HepG2 (cell line): ENCODE data around the gene GPR31. TPM values are rescaled to one million over a fixed set of nuclear protein-coding genes. Genes with fewer than 3 reads are reported as not detected.

Experiments
- ATAC-seq: fragments of 200-7000 bp; cut with Tn5 transposase; 3 replicates; pipeline ENCODE4 v1.9.1; 2020; ENCODE audit warnings: mild to moderate bottlenecking, moderate library complexity
- BruUV-seq: library from RNA; stranded (reverse); fragments of 400-500 nt; replicated peaks from 2 replicates; lab custom pipeline; 2021; lab: Mats Ljungman, UMichigan
- CTCF ChIA-PET: fragments of 300-600 bp; formaldehyde crosslinking; extraction: SDS; loops from one replicate; lab custom pipeline; 2021; ENCODE audit warnings: low total read pairs, inconsistent platforms, low intra/inter-chr PET ratio; lab: Yijun Ruan, JAX
- POLR2A ChIA-PET: fragments of 350-600 bp; sonication (Branson Sonifier 250); formaldehyde crosslinking; loops from one replicate; lab custom pipeline; 2020; ENCODE audit warnings: antibody characterized with exemption, inconsistent platforms; lab: Yijun Ruan, JAX
- DNase-seq: peaks from one replicate; pipeline ENCODE4 v3.0.0-alpha.2; 2015; ENCODE audit warnings: low spot score
- FAIRE-seq: peaks from 3 replicates; lab custom pipeline; 2011; peaks lifted over from hg19 to GRCh38; lab: Jason Lieb, UNC
- H2AFZ ChIP-seq: one replicate; pipeline ENCODE4 v1.6.1; 2011; ENCODE audit warnings: low read length, inconsistent platforms
- H3K27ac ChIP-seq: fragments of 300-600 bp; 3 replicates; pipeline ENCODE4 v1.8.0; 2011; ENCODE audit warnings: mixed run types, mild to moderate bottlenecking, mixed read lengths, low read length, inconsistent platforms; ENCODE audit not compliant: insufficient read depth; ENCODE audit errors: extremely low read length
- H3K27me3 ChIP-seq, 2 experiments: fragments of 200-600 bp in 1 of 2; 2 replicates in 1 of 2; 3 replicates in 1 of 2; pipeline versions ENCODE4 v1.6.0 to v1.8.0; 2011; ENCODE audit warnings: low read length in 2 of 2, mild to moderate bottlenecking in 2 of 2, moderate library complexity in 2 of 2, inconsistent platforms in 1 of 2; ENCODE audit not compliant: insufficient read depth in 2 of 2, control insufficient read depth in 1 of 2
- H3K36me3 ChIP-seq, 2 experiments: fragments of 200-600 bp in 1 of 2; replicated peaks in 1 of 2; 2 replicates in 1 of 2; 3 replicates in 1 of 2; pipeline versions ENCODE4 v1.5.1 to v1.8.0; 2011; ENCODE audit warnings: low read length in 2 of 2, inconsistent platforms in 1 of 2; ENCODE audit not compliant: insufficient read depth in 2 of 2, control insufficient read depth in 1 of 2
- H3K4me1 ChIP-seq: 2 replicates; pipeline ENCODE4 v1.5.1; 2012; ENCODE audit warnings: low read length, inconsistent platforms; ENCODE audit not compliant: insufficient read depth
- H3K4me2 ChIP-seq: 2 replicates; pipeline ENCODE4 v1.6.0; 2011; ENCODE audit warnings: low read depth, low read length, inconsistent platforms
- H3K4me3 ChIP-seq, 3 experiments: fragments of 200-600 bp in 1 of 3; sonication (generic), shearing (Covaris generic) in 1 of 3; replicated peaks in 1 of 3; 2 replicates each; pipeline ENCODE4 v1.5.1; 2011 to 2016; ENCODE audit warnings: low read length in 3 of 3, inconsistent platforms in 2 of 3, low read depth in 2 of 3, mild to moderate bottlenecking in 2 of 3, control low read depth in 1 of 3, mixed read lengths in 1 of 3; ENCODE audit not compliant: insufficient read depth in 1 of 3
- H3K79me2 ChIP-seq: one replicate; pipeline ENCODE4 v1.6.1; 2011; ENCODE audit warnings: low read length, inconsistent platforms; ENCODE audit not compliant: insufficient read depth
- H3K9ac ChIP-seq: 2 replicates; pipeline ENCODE4 v1.6.0; 2011; ENCODE audit warnings: mild to moderate bottlenecking, low read depth, low read length, inconsistent platforms; ENCODE audit not compliant: insufficient read depth
- H3K9me3 ChIP-seq: 2 replicates; pipeline ENCODE4 v1.5.1; 2012; ENCODE audit warnings: mild to moderate bottlenecking, low read length
- H4K20me1 ChIP-seq: 2 replicates; pipeline ENCODE4 v1.6.0; 2011; ENCODE audit warnings: inconsistent platforms, mild to moderate bottlenecking, low read length, moderate library complexity; ENCODE audit not compliant: insufficient read depth
- GLMP ChIP-seq: sonication (generic); formaldehyde crosslinking; IDR thresholded peaks from 2 replicates; pipeline ENCODE4 v1.9.0; 2021; ENCODE audit warnings: missing genetic modification reagents, mild to moderate bottlenecking, borderline replicate concordance
- PAX8 ChIP-seq: sonication (generic); formaldehyde crosslinking; IDR thresholded peaks from 2 replicates; pipeline ENCODE4 v1.8.0; 2022; ENCODE audit warnings: mild to moderate bottlenecking, missing genetic modification reagents, borderline replicate concordance
- TBX2 ChIP-seq: sonication (generic); formaldehyde crosslinking; IDR thresholded peaks from 2 replicates; pipeline ENCODE4 v1.5.0; 2020; ENCODE audit warnings: missing genetic modification reagents, mild to moderate bottlenecking, borderline replicate concordance
- ZNF746 ChIP-seq: sonication (generic); formaldehyde crosslinking; IDR thresholded peaks from 2 replicates; pipeline ENCODE4 v1.8.0; 2022; ENCODE audit warnings: mild to moderate bottlenecking, missing genetic modification reagents
- WGBS: methylation state at CpG from one replicate; pipeline ENCODE4 v1.1.6; 2017; ENCODE audit warnings: low lambda C conversion rate; 5-methylcytosine and 5-hydroxymethylcytosine counted together
- in situ Hi-C: cut with HindIII; loops from 2 replicates; pipeline ENCODE4 v1.10.0; 2017; ENCODE audit warnings: low pct_unique_long_range_greater_than_20kb; ENCODE audit not compliant: extremely low pct_ligation_motif_present
- intact Hi-C: fragments of 100-400 bp; cut with micrococcal nuclease; formaldehyde crosslinking; loops from one replicate; pipeline ENCODE4 v1.10.0; 2022; ENCODE audit not compliant: unreplicated experiment
- polyA plus RNA-seq, 8 experiments: library from polyadenylated mRNA; depleted of rRNA in 3 of 8; stranded (reverse) in 7 of 8; unstranded in 1 of 8; fragments of >200 nt; fragmentation: Illumina TruSeq in 4 of 8; extraction: Trizol in 4 of 8; gene quantifications; 2 replicates each; pipeline versions ENCODE4 v1.2.1 to v1.2.3, GENCODE V29; 2011 to 2016; ENCODE audit warnings: low read depth in 4 of 8, missing spikeins in 1 of 8, mixed read lengths in 1 of 8; ENCODE audit not compliant: insufficient read depth in 1 of 8
- total RNA-seq, 5 experiments: library from RNA; depleted of rRNA; stranded (reverse); fragments of >200 nt; fragmentation: Illumina TruSeq; extraction: Trizol; gene quantifications; 2 replicates each; pipeline ENCODE4 v1.2.3, GENCODE V29; 2016; ENCODE audit warnings: low read depth in 1 of 5

The GPR31 gene
- total and polyA plus RNA-seq, 2 of the 13 experiments (the other 11 are each of a cell fraction or from before 2014, with no cell fraction given), result not detected

- POLR2A ChIA-PET, result interaction anchor here (1.3 kb wide), 1 partner anchor 21 kb away, joined by 15 read pairs; no protein-coding TSS in a partner anchor
- TF ChIP-seq TBX2 (CRISPR knock-in tag) (no peak), PAX8 (CRISPR knock-in tag) (no peak), ZNF746 (CRISPR knock-in tag) (no peak), GLMP (CRISPR knock-in tag) (no peak)
- peaks cover 9% of the 10 kb centered on the region for H3K79me2 ChIP-seq
- H4K20me1 ChIP-seq, result no peaks in the 10 kb centered on the region
- BruUV-seq, result no TSS peak
- in situ Hi-C loops, result no loop called here
- H3K36me3 ChIP-seq, result no peaks in the 10 kb centered on the region
- no peak for DNase-seq
- peaks cover 75% of the 10 kb centered on the region for H3K4me1 ChIP-seq
- no peak overlapping the region for H3K27ac ChIP-seq
- no peak for FAIRE-seq
- CTCF ChIA-PET, result interaction anchor here (2.4 kb wide), 1 partner anchor 20 kb away, joined by 28 read pairs; no protein-coding TSS in a partner anchor
- no peak overlapping the region for H3K9ac ChIP-seq
- ATAC-seq, result no peak
- 93% methylated on average over 1 of the region's 1 CpG for WGBS
- H3K27me3 ChIP-seq, result peaks cover 0 to 7% of the 10 kb centered on the region in 2 experiments; a peak in 1 of 5 replicates
- no peak overlapping the region for H2AFZ ChIP-seq
- H3K4me3 ChIP-seq, result no peak overlapping the region
- H3K4me2 ChIP-seq, result no peak overlapping the region
- intact Hi-C loops, result loop anchor here (5.0 kb wide), 1 partner anchor 43 kb away; no protein-coding TSS in a partner anchor
- peaks cover 10% of the 10 kb centered on the region for H3K9me3 ChIP-seq
Measured at GRCh38 chr6:167120583-167120903, 37.2 kb downstream of the GPR31 start.
